WTC11 (cell line): Measurements from ENCODE around the gene ZBTB37.

Experiments used
- CBFB ChIP-seq: sonication (generic); formaldehyde crosslinking; IDR thresholded peaks from 2 replicates; pipeline ENCODE4 v1.8.1; 2022; ENCODE audit warnings: mild to moderate bottlenecking, low read depth, missing genetic modification reagents
- CREM ChIP-seq: sonication (generic); formaldehyde crosslinking; IDR thresholded peaks from 2 replicates; pipeline ENCODE4 v1.8.1; 2022; ENCODE audit warnings: mild to moderate bottlenecking, missing genetic modification reagents, moderate library complexity
- ESRRA ChIP-seq: sonication (generic); formaldehyde crosslinking; IDR thresholded peaks from 2 replicates; pipeline ENCODE4 v1.8.1; 2022; ENCODE audit warnings: mild to moderate bottlenecking, missing genetic modification reagents, borderline replicate concordance
- IRF2 ChIP-seq: sonication (generic); formaldehyde crosslinking; IDR thresholded peaks from 2 replicates; pipeline ENCODE4 v1.8.0; 2022; ENCODE audit warnings: low read depth, missing genetic modification reagents, borderline replicate concordance
- NFATC4 ChIP-seq: fragments of 250-450 bp; sonication (Bioruptor Pico); IDR thresholded peaks from 2 replicates; pipeline ENCODE4 v1.9.0; 2021; ENCODE audit warnings: mild to moderate bottlenecking
- NFYB ChIP-seq: sonication (generic); formaldehyde crosslinking; conservative IDR thresholded peaks from 2 replicates; pipeline ENCODE4 v1.8.0; 2022; ENCODE audit warnings: low read depth, missing genetic modification reagents
- SMAD3 ChIP-seq: sonication (generic); formaldehyde crosslinking; IDR thresholded peaks from 2 replicates; pipeline ENCODE4 v1.8.0; 2022; ENCODE audit warnings: missing genetic modification reagents, mild to moderate bottlenecking, borderline replicate concordance
- TCF7 ChIP-seq: sonication (generic); formaldehyde crosslinking; IDR thresholded peaks from 2 replicates; pipeline ENCODE4 v1.8.0; 2022; ENCODE audit warnings: mild to moderate bottlenecking, low read depth, missing genetic modification reagents, moderate library complexity
- TF ChIP-seq, protein P1 (sequence below): fragments of 200-600 bp; IDR thresholded peaks from 2 replicates; pipeline ENCODE4 v1.8.0; 2022; ENCODE audit warnings: antibody characterized with exemption
- TF ChIP-seq, protein P2 (sequence below): sonication (generic); formaldehyde crosslinking; IDR thresholded peaks from 2 replicates; pipeline ENCODE4 v1.8.1; 2022; ENCODE audit warnings: mild to moderate bottlenecking, moderate library complexity, missing genetic modification reagents

DNA sequence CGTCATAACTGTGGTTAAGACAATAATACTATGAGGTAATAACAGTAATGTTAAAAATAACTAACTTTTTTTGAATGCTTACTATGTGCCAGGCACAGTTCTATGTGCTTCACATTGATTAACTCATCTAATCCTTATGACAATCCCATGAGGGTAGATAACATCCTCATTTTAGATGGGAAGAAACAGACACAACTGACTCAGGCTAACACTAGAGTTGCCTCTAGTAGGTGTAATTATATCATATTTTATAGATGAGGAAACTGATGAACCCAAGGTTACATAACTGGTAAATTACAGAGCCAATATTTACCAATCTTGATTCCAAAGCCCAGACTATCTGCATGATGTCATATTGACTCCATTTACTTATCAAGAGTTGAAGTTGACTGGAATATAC lies 25.4 kb downstream of the ZBTB37 start:
- TF ChIP-seq, protein P1, sequence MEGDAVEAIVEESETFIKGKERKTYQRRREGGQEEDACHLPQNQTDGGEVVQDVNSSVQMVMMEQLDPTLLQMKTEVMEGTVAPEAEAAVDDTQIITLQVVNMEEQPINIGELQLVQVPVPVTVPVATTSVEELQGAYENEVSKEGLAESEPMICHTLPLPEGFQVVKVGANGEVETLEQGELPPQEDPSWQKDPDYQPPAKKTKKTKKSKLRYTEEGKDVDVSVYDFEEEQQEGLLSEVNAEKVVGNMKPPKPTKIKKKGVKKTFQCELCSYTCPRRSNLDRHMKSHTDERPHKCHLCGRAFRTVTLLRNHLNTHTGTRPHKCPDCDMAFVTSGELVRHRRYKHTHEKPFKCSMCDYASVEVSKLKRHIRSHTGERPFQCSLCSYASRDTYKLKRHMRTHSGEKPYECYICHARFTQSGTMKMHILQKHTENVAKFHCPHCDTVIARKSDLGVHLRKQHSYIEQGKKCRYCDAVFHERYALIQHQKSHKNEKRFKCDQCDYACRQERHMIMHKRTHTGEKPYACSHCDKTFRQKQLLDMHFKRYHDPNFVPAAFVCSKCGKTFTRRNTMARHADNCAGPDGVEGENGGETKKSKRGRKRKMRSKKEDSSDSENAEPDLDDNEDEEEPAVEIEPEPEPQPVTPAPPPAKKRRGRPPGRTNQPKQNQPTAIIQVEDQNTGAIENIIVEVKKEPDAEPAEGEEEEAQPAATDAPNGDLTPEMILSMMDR: no peak
- TF ChIP-seq SMAD3 (CRISPR knock-in tag) (no peak), TCF7 (CRISPR knock-in tag) (no peak), ESRRA (CRISPR knock-in tag) (no peak), CBFB (CRISPR knock-in tag) (no peak), NFYB (CRISPR knock-in tag) (no peak), CREM (CRISPR knock-in tag) (no peak), IRF2 (CRISPR knock-in tag) (no peak), NFATC4 (CRISPR knock-in tag) (no peak)
- TF ChIP-seq, protein P2, sequence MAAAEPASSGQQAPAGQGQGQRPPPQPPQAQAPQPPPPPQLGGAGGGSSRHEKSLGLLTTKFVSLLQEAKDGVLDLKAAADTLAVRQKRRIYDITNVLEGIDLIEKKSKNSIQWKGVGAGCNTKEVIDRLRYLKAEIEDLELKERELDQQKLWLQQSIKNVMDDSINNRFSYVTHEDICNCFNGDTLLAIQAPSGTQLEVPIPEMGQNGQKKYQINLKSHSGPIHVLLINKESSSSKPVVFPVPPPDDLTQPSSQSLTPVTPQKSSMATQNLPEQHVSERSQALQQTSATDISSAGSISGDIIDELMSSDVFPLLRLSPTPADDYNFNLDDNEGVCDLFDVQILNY (CRISPR knock-in tag): no peak
